HepG2 (cell line): ENCODE results near the gene RSF1. TPM values are rescaled to one million over a fixed set of nuclear protein-coding genes. Genes with fewer than 3 reads are reported as not detected.

Source experiments
- ATAC-seq: fragments of 200-7000 bp; cut with Tn5 transposase; 3 replicates; pipeline ENCODE4 v1.9.1; 2020; ENCODE audit warnings: mild to moderate bottlenecking, moderate library complexity
- BruUV-seq: library from RNA; stranded (reverse); fragments of 400-500 nt; replicated peaks from 2 replicates; lab custom pipeline; 2021; lab: Mats Ljungman, UMichigan
- CTCF ChIA-PET: fragments of 300-600 bp; formaldehyde crosslinking; extraction: SDS; loops from one replicate; lab custom pipeline; 2021; ENCODE audit warnings: low total read pairs, inconsistent platforms, low intra/inter-chr PET ratio; lab: Yijun Ruan, JAX
- POLR2A ChIA-PET: fragments of 350-600 bp; sonication (Branson Sonifier 250); formaldehyde crosslinking; loops from one replicate; lab custom pipeline; 2020; ENCODE audit warnings: antibody characterized with exemption, inconsistent platforms; lab: Yijun Ruan, JAX
- DNase-seq: peaks from one replicate; pipeline ENCODE4 v3.0.0-alpha.2; 2015; ENCODE audit warnings: low spot score
- FAIRE-seq: peaks from 3 replicates; lab custom pipeline; 2011; peaks lifted over from hg19 to GRCh38; lab: Jason Lieb, UNC
- H2AFZ ChIP-seq: one replicate; pipeline ENCODE4 v1.6.1; 2011; ENCODE audit warnings: low read length, inconsistent platforms
- H3K27ac ChIP-seq: fragments of 300-600 bp; 3 replicates; pipeline ENCODE4 v1.8.0; 2011; ENCODE audit warnings: mixed run types, mild to moderate bottlenecking, mixed read lengths, low read length, inconsistent platforms; ENCODE audit not compliant: insufficient read depth; ENCODE audit errors: extremely low read length
- H3K27me3 ChIP-seq, 2 experiments: fragments of 200-600 bp in 1 of 2; 2 replicates in 1 of 2; 3 replicates in 1 of 2; pipeline versions ENCODE4 v1.6.0 to v1.8.0; 2011; ENCODE audit warnings: low read length in 2 of 2, mild to moderate bottlenecking in 2 of 2, moderate library complexity in 2 of 2, inconsistent platforms in 1 of 2; ENCODE audit not compliant: insufficient read depth in 2 of 2, control insufficient read depth in 1 of 2
- H3K36me3 ChIP-seq, 2 experiments: fragments of 200-600 bp in 1 of 2; replicated peaks in 1 of 2; 2 replicates in 1 of 2; 3 replicates in 1 of 2; pipeline versions ENCODE4 v1.5.1 to v1.8.0; 2011; ENCODE audit warnings: low read length in 2 of 2, inconsistent platforms in 1 of 2; ENCODE audit not compliant: insufficient read depth in 2 of 2, control insufficient read depth in 1 of 2
- H3K4me1 ChIP-seq: 2 replicates; pipeline ENCODE4 v1.5.1; 2012; ENCODE audit warnings: low read length, inconsistent platforms; ENCODE audit not compliant: insufficient read depth
- H3K4me2 ChIP-seq: 2 replicates; pipeline ENCODE4 v1.6.0; 2011; ENCODE audit warnings: low read depth, low read length, inconsistent platforms
- H3K4me3 ChIP-seq, 3 experiments: fragments of 200-600 bp in 1 of 3; sonication (generic), shearing (Covaris generic) in 1 of 3; replicated peaks in 1 of 3; 2 replicates each; pipeline ENCODE4 v1.5.1; 2011 to 2016; ENCODE audit warnings: low read length in 3 of 3, inconsistent platforms in 2 of 3, low read depth in 2 of 3, mild to moderate bottlenecking in 2 of 3, control low read depth in 1 of 3, mixed read lengths in 1 of 3; ENCODE audit not compliant: insufficient read depth in 1 of 3
- H3K79me2 ChIP-seq: one replicate; pipeline ENCODE4 v1.6.1; 2011; ENCODE audit warnings: low read length, inconsistent platforms; ENCODE audit not compliant: insufficient read depth
- H3K9ac ChIP-seq: 2 replicates; pipeline ENCODE4 v1.6.0; 2011; ENCODE audit warnings: mild to moderate bottlenecking, low read depth, low read length, inconsistent platforms; ENCODE audit not compliant: insufficient read depth
- H3K9me3 ChIP-seq: 2 replicates; pipeline ENCODE4 v1.5.1; 2012; ENCODE audit warnings: mild to moderate bottlenecking, low read length
- H4K20me1 ChIP-seq: 2 replicates; pipeline ENCODE4 v1.6.0; 2011; ENCODE audit warnings: inconsistent platforms, mild to moderate bottlenecking, low read length, moderate library complexity; ENCODE audit not compliant: insufficient read depth
- CHD2 ChIP-seq: IDR thresholded peaks from 2 replicates; pipeline ENCODE4 v1.6.1; 2011; ENCODE audit warnings: low read depth, low read length, improper control_type of control experiment
- GABPA ChIP-seq, 2 experiments: IDR thresholded peaks; 2 replicates each; pipeline ENCODE4 v1.6.1; 2011 to 2016; ENCODE audit warnings: low read depth in 2 of 2, low read length in 1 of 2, missing biosample characterization in 1 of 2, missing genetic modification characterization in 1 of 2
- GZF1 ChIP-seq: sonication (generic); formaldehyde crosslinking; IDR thresholded peaks from 2 replicates; pipeline ENCODE4 v1.5.1; 2020; ENCODE audit warnings: mild to moderate bottlenecking, missing genetic modification reagents
- ZNF234 ChIP-seq: sonication (generic); formaldehyde crosslinking; conservative IDR thresholded peaks from 2 replicates; pipeline ENCODE4 v1.5.1; 2020; ENCODE audit warnings: mild to moderate bottlenecking, missing genetic modification reagents
- ZNF263 ChIP-seq: sonication (generic); formaldehyde crosslinking; IDR thresholded peaks from 2 replicates; pipeline ENCODE4 v1.4.0; 2020; ENCODE audit warnings: missing genetic modification reagents
- ZNF878 ChIP-seq: sonication (generic); formaldehyde crosslinking; IDR thresholded peaks from 2 replicates; pipeline ENCODE4 v1.8.1; 2023; ENCODE audit warnings: mild to moderate bottlenecking, missing genetic modification reagents, moderate library complexity
- WGBS: methylation state at CpG from one replicate; pipeline ENCODE4 v1.1.6; 2017; ENCODE audit warnings: low lambda C conversion rate; 5-methylcytosine and 5-hydroxymethylcytosine counted together
- in situ Hi-C: cut with HindIII; loops from 2 replicates; pipeline ENCODE4 v1.10.0; 2017; ENCODE audit warnings: low pct_unique_long_range_greater_than_20kb; ENCODE audit not compliant: extremely low pct_ligation_motif_present
- intact Hi-C: fragments of 100-400 bp; cut with micrococcal nuclease; formaldehyde crosslinking; loops from one replicate; pipeline ENCODE4 v1.10.0; 2022; ENCODE audit not compliant: unreplicated experiment
- polyA plus RNA-seq, 8 experiments: library from polyadenylated mRNA; depleted of rRNA in 3 of 8; stranded (reverse) in 7 of 8; unstranded in 1 of 8; fragments of >200 nt; fragmentation: Illumina TruSeq in 4 of 8; extraction: Trizol in 4 of 8; gene quantifications; 2 replicates each; pipeline versions ENCODE4 v1.2.1 to v1.2.3, GENCODE V29; 2011 to 2016; ENCODE audit warnings: low read depth in 4 of 8, missing spikeins in 1 of 8, mixed read lengths in 1 of 8; ENCODE audit not compliant: insufficient read depth in 1 of 8
- total RNA-seq, 5 experiments: library from RNA; depleted of rRNA; stranded (reverse); fragments of >200 nt; fragmentation: Illumina TruSeq; extraction: Trizol; gene quantifications; 2 replicates each; pipeline ENCODE4 v1.2.3, GENCODE V29; 2016; ENCODE audit warnings: low read depth in 1 of 5
- TF ChIP-seq, protein P1 (sequence below): sonication (generic); formaldehyde crosslinking; conservative IDR thresholded peaks from 2 replicates; pipeline ENCODE4 v1.5.0; 2020; ENCODE audit warnings: missing genetic modification reagents
- TF ChIP-seq, protein P2 (sequence below): IDR thresholded peaks from 2 replicates; pipeline ENCODE4 v1.6.1; 2016; ENCODE audit warnings: low read depth, missing genetic modification reagents, missing compliant biosample characterization
- TF ChIP-seq, protein P3 (sequence below): sonication (generic); IDR thresholded peaks from 2 replicates; pipeline ENCODE4 v1.6.1; 2016; ENCODE audit warnings: low read depth, borderline replicate concordance
- TF ChIP-seq, protein P4 (sequence below): sonication (generic); formaldehyde crosslinking; IDR thresholded peaks from 2 replicates; pipeline ENCODE4 v1.5.0; 2020; ENCODE audit warnings: missing genetic modification reagents
- TF ChIP-seq, protein P5 (sequence below): sonication (generic); formaldehyde crosslinking; conservative IDR thresholded peaks from 2 replicates; pipeline ENCODE4 v1.4.0; 2020; ENCODE audit warnings: missing genetic modification reagents

The RSF1 gene
- total and polyA plus RNA-seq, 2 of the 13 experiments (the other 11 are each of a cell fraction or from before 2014, with no cell fraction given) = 15.5 to 33.1 TPM

DNA sequence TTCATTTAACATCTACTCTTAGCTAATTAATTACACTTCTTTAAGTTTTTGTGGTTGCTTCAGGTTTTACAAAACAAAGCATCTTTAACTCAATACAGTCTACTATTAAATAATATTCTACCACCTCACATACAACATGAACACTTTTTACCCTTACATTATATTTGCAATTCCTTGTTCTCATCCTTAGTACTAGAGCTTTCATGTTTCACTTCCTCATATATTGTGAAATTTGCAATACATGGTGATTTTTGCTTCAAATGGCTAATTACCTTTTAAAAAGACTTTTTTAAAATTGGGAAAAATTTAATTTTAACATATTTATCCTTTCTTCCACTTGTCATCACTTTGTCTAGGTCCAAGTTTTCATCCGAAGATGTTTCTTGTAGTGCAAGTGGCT lies 37.5 kb downstream of the RSF1 start:
- H3K27ac ChIP-seq = no peak overlapping the region
- ATAC-seq (no peak), DNase-seq (no peak), FAIRE-seq (no peak)
- no peak overlapping the region for H3K9ac ChIP-seq
- peaks cover 31% of the 10 kb centered on the region for H3K4me1 ChIP-seq
- in situ Hi-C loops = no loop called here
- 98% methylated on average over 1 of the region's 1 CpG for WGBS
- H3K36me3 ChIP-seq = peaks cover 0 to 4% of the 10 kb centered on the region in 2 experiments; a peak in 1 of 5 replicates
- ChIA-PET POLR2A (no interaction called here), CTCF (no interaction called here)
- no peaks in the 10 kb centered on the region for H3K27me3 ChIP-seq
- peaks cover 22% of the 10 kb centered on the region for H4K20me1 ChIP-seq
- H3K4me2 ChIP-seq = no peak overlapping the region
- intact Hi-C loops = no loop called here
- H3K4me3 ChIP-seq = no peak overlapping the region
- peaks cover 64% of the 10 kb centered on the region for H3K79me2 ChIP-seq
- no peak overlapping the region for H2AFZ ChIP-seq
- H3K9me3 ChIP-seq = no peaks in the 10 kb centered on the region
- no TSS peak for BruUV-seq
- no peak for TF ChIP-seq ZNF263 (CRISPR knock-in tag)
- TF ChIP-seq, protein P1, sequence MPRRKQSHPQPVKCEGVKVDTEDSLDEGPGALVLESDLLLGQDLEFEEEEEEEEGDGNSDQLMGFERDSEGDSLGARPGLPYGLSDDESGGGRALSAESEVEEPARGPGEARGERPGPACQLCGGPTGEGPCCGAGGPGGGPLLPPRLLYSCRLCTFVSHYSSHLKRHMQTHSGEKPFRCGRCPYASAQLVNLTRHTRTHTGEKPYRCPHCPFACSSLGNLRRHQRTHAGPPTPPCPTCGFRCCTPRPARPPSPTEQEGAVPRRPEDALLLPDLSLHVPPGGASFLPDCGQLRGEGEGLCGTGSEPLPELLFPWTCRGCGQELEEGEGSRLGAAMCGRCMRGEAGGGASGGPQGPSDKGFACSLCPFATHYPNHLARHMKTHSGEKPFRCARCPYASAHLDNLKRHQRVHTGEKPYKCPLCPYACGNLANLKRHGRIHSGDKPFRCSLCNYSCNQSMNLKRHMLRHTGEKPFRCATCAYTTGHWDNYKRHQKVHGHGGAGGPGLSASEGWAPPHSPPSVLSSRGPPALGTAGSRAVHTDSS (CRISPR knock-in tag) = no peak
- TF ChIP-seq ZNF234 (CRISPR knock-in tag) = no peak
- TF ChIP-seq ZNF878 (CRISPR knock-in tag) = no peak
- TF ChIP-seq GABPA (IDR thresholded peaks at IDR 0.05; ENCODE audit: low read depth, low read length) = no peak
- no peak for TF ChIP-seq GABPA (CRISPR knock-in tag; IDR thresholded peaks at IDR 0.05; ENCODE audit: low read depth)
- TF ChIP-seq GZF1 (CRISPR knock-in tag) = no peak
- TF ChIP-seq, protein P2, sequence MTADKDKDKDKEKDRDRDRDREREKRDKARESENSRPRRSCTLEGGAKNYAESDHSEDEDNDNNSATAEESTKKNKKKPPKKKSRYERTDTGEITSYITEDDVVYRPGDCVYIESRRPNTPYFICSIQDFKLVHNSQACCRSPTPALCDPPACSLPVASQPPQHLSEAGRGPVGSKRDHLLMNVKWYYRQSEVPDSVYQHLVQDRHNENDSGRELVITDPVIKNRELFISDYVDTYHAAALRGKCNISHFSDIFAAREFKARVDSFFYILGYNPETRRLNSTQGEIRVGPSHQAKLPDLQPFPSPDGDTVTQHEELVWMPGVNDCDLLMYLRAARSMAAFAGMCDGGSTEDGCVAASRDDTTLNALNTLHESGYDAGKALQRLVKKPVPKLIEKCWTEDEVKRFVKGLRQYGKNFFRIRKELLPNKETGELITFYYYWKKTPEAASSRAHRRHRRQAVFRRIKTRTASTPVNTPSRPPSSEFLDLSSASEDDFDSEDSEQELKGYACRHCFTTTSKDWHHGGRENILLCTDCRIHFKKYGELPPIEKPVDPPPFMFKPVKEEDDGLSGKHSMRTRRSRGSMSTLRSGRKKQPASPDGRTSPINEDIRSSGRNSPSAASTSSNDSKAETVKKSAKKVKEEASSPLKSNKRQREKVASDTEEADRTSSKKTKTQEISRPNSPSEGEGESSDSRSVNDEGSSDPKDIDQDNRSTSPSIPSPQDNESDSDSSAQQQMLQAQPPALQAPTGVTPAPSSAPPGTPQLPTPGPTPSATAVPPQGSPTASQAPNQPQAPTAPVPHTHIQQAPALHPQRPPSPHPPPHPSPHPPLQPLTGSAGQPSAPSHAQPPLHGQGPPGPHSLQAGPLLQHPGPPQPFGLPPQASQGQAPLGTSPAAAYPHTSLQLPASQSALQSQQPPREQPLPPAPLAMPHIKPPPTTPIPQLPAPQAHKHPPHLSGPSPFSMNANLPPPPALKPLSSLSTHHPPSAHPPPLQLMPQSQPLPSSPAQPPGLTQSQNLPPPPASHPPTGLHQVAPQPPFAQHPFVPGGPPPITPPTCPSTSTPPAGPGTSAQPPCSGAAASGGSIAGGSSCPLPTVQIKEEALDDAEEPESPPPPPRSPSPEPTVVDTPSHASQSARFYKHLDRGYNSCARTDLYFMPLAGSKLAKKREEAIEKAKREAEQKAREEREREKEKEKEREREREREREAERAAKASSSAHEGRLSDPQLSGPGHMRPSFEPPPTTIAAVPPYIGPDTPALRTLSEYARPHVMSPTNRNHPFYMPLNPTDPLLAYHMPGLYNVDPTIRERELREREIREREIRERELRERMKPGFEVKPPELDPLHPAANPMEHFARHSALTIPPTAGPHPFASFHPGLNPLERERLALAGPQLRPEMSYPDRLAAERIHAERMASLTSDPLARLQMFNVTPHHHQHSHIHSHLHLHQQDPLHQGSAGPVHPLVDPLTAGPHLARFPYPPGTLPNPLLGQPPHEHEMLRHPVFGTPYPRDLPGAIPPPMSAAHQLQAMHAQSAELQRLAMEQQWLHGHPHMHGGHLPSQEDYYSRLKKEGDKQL (CRISPR knock-in tag) = no peak
- TF ChIP-seq, protein P3, sequence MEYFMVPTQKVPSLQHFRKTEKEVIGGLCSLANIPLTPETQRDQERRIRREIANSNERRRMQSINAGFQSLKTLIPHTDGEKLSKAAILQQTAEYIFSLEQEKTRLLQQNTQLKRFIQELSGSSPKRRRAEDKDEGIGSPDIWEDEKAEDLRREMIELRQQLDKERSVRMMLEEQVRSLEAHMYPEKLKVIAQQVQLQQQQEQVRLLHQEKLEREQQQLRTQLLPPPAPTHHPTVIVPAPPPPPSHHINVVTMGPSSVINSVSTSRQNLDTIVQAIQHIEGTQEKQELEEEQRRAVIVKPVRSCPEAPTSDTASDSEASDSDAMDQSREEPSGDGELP = no peak
- TF ChIP-seq, protein P4, sequence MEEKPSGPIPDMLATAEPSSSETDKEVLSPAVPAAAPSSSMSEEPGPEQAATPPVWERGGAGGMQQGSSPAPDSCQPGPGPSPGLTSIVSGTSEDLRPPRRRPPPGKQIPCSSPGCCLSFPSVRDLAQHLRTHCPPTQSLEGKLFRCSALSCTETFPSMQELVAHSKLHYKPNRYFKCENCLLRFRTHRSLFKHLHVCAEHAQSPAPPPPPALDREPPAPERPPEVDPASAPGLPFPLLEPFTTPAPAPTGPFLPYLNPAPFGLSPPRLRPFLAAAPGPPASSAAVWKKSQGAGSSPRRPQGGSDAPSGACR (CRISPR knock-in tag) = no peak
- TF ChIP-seq, protein P5, sequence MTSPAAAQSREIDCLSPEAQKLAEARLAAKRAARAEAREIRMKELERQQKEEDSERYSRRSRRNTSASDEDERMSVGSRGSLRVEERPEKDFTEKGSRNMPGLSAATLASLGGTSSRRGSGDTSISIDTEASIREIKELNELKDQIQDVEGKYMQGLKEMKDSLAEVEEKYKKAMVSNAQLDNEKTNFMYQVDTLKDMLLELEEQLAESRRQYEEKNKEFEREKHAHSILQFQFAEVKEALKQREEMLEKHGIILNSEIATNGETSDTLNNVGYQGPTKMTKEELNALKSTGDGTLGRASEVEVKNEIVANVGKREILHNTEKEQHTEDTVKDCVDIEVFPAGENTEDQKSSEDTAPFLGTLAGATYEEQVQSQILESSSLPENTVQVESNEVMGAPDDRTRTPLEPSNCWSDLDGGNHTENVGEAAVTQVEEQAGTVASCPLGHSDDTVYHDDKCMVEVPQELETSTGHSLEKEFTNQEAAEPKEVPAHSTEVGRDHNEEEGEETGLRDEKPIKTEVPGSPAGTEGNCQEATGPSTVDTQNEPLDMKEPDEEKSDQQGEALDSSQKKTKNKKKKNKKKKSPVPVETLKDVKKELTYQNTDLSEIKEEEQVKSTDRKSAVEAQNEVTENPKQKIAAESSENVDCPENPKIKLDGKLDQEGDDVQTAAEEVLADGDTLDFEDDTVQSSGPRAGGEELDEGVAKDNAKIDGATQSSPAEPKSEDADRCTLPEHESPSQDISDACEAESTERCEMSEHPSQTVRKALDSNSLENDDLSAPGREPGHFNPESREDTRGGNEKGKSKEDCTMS (CRISPR knock-in tag) = no peak
- TF ChIP-seq CHD2 = no peak
